A549 (cell line): ENCODE measurements around the gene SBF2. TPM values are rescaled to one million over a fixed set of nuclear protein-coding genes. Genes with fewer than 3 reads are reported as not detected.

Source experiments
- ATAC-seq, 2 experiments: fragments of 200-7000 bp in 1 of 2; fragments of >200 bp in 1 of 2; cut with Nextera tagmentation in 1 of 2; cut with Tn5 transposase in 1 of 2; 3 replicates each; pipeline versions ENCODE4 v1.8.0 to v1.9.1; 2018 to 2020; ENCODE audit warnings: mild to moderate bottlenecking in 1 of 2, moderate library complexity in 1 of 2
- CTCF ChIA-PET: fragments of 300-600 bp; sonication (Branson Sonifier 250); formaldehyde crosslinking; extraction: SDS; loops from one replicate; lab custom pipeline; 2021; ENCODE audit warnings: antibody characterized with exemption, inconsistent platforms; lab: Yijun Ruan, JAX
- POLR2A ChIA-PET: fragments of 350-600 bp; formaldehyde crosslinking; extraction: SDS; loops from one replicate; lab custom pipeline; 2021; ENCODE audit warnings: antibody characterized with exemption, inconsistent platforms; lab: Yijun Ruan, JAX
- DNase-seq, 2 experiments: peaks; one replicate each; pipeline versions ENCODE4 v3.0.0 to v3.0.0-alpha.2; 2011 to 2016; ENCODE audit warnings: low read depth in 1 of 2, low spot score in 1 of 2
- FAIRE-seq: peaks from 2 replicates; lab custom pipeline; 2011; peaks lifted over from hg19 to GRCh38; lab: Jason Lieb, UNC
- H3K27ac ChIP-seq, 2 experiments: fragments of >200 bp; sonication (Bioruptor Twin); formaldehyde crosslinking; 3 replicates each; pipeline ENCODE4 v1.5.1; 2016 to 2017
- H3K4me1 ChIP-seq: fragments of >200 bp; sonication (Bioruptor Twin); formaldehyde crosslinking; 3 replicates; pipeline ENCODE4 v1.6.1; 2016
- H3K4me2 ChIP-seq: fragments of >200 bp; sonication (Bioruptor Twin); formaldehyde crosslinking; 3 replicates; pipeline ENCODE4 v1.6.1; 2016
- H3K4me3 ChIP-seq: fragments of >200 bp; sonication (Bioruptor Twin); formaldehyde crosslinking; 3 replicates; pipeline ENCODE4 v1.5.1; 2016
- H3K9me3 ChIP-seq: fragments of >200 bp; sonication (Bioruptor Twin); formaldehyde crosslinking; 3 replicates; pipeline ENCODE4 v1.6.1; 2016
- CBX8 ChIP-seq: fragments of 200-600 bp; sonication (generic); IDR thresholded peaks from 2 replicates; pipeline ENCODE4 v1.6.1; 2016
- CHD2 ChIP-seq: fragments of 150-350 bp; IDR thresholded peaks from 2 replicates; pipeline ENCODE4 v1.6.1; 2014; ENCODE audit warnings: low read length; ENCODE audit not compliant: partially characterized antibody
- EHF ChIP-seq: fragments of 250-450 bp; sonication (Bioruptor Pico); IDR thresholded peaks from 2 replicates; pipeline ENCODE4 v1.5.0; 2020; ENCODE audit warnings: mild to moderate bottlenecking
- FOSB ChIP-seq: fragments of 250-450 bp; sonication (Bioruptor Pico); IDR thresholded peaks from 2 replicates; pipeline ENCODE4 v1.5.0; 2020; ENCODE audit warnings: mild to moderate bottlenecking, moderate library complexity
- FOSL2 ChIP-seq, 2 experiments: fragments of 450-650 bp in 1 of 2; fragments of >200 bp in 1 of 2; sonication (Bioruptor Twin) in 1 of 2; formaldehyde crosslinking; IDR thresholded peaks; 2 replicates each; pipeline versions ENCODE4 v1.5.0 to v1.6.1; 2016 to 2020; ENCODE audit warnings: mild to moderate bottlenecking in 1 of 2, moderate library complexity in 1 of 2
- HOXA7 ChIP-seq: fragments of 250-450 bp; sonication (Bioruptor Pico); IDR thresholded peaks from 2 replicates; pipeline ENCODE4 v1.5.0; 2020; ENCODE audit warnings: mild to moderate bottlenecking, moderate library complexity
- JUNB ChIP-seq: fragments of >200 bp; sonication (Bioruptor Twin); formaldehyde crosslinking; IDR thresholded peaks from 2 replicates; pipeline ENCODE4 v1.6.1; 2016
- MAFK ChIP-seq: fragments of 450-650 bp; IDR thresholded peaks from 2 replicates; pipeline ENCODE4 v1.6.1; 2014; ENCODE audit not compliant: partially characterized antibody
- NPAS2 ChIP-seq: fragments of 250-450 bp; sonication (Bioruptor Pico); IDR thresholded peaks from 2 replicates; pipeline ENCODE4 v1.8.0; 2022; ENCODE audit warnings: mild to moderate bottlenecking, moderate library complexity, borderline replicate concordance
- PHF8 ChIP-seq: fragments of 200-600 bp; sonication (generic); IDR thresholded peaks from 2 replicates; pipeline ENCODE4 v1.6.1; 2016; ENCODE audit warnings: low read depth, mild to moderate bottlenecking, antibody characterized with exemption, moderate library complexity, borderline replicate concordance
- RAD21 ChIP-seq, 2 experiments: fragments of >200 bp in 1 of 2; sonication (Bioruptor Twin) in 1 of 2; formaldehyde crosslinking in 1 of 2; IDR thresholded peaks in 1 of 2; conservative IDR thresholded peaks in 1 of 2; 2 replicates in 1 of 2; 3 replicates in 1 of 2; pipeline ENCODE4 v1.6.1; 2012 to 2018; ENCODE audit warnings: inconsistent platforms in 1 of 2
- TFCP2L1 ChIP-seq: fragments of 250-450 bp; sonication (Bioruptor Pico); IDR thresholded peaks from 2 replicates; pipeline ENCODE4 v1.5.0; 2021; ENCODE audit warnings: mild to moderate bottlenecking
- TP53 ChIP-seq: fragments of 250-450 bp; sonication (Bioruptor Pico); IDR thresholded peaks from 2 replicates; pipeline ENCODE4 v1.5.0; 2021; ENCODE audit warnings: mild to moderate bottlenecking, moderate library complexity
- ZC3H11A ChIP-seq: fragments of 450-650 bp; IDR thresholded peaks from 2 replicates; pipeline ENCODE4 v1.6.1; 2014; ENCODE audit warnings: antibody characterized with exemption, mild to moderate bottlenecking
- ZNF302 ChIP-seq: fragments of 250-450 bp; sonication (Bioruptor Pico); IDR thresholded peaks from 2 replicates; pipeline ENCODE4 v1.9.0; 2021; ENCODE audit warnings: inconsistent platforms, mild to moderate bottlenecking, moderate library complexity
- WGBS: methylation state at CpG from one replicate; pipeline ENCODE4 v1.1.6; 2017; ENCODE audit errors: missing lambda C conversion rate; 5-methylcytosine and 5-hydroxymethylcytosine counted together
- polyA plus RNA-seq, 4 experiments: library from polyadenylated mRNA; depleted of rRNA in 3 of 4; stranded (reverse); fragments of >200 nt; fragmentation: RNase III in 1 of 4; extraction: RNeasy Plus Mini Kit Qiagen cat#74134 plus additional on column Dnase treatment in 1 of 4; gene quantifications; 2 replicates in 3 of 4; 3 replicates in 1 of 4; pipeline ENCODE4 v1.2.3, GENCODE V29; 2011 to 2017
- TF ChIP-seq, protein P1 (sequence below): IDR thresholded peaks from 2 replicates; pipeline ENCODE4 v1.6.1; 2012
- TF ChIP-seq, protein P2 (sequence below): fragments of 250-450 bp; sonication (Bioruptor Pico); IDR thresholded peaks from 2 replicates; pipeline ENCODE4 v1.5.0; 2020; ENCODE audit warnings: low read depth, mild to moderate bottlenecking, moderate library complexity
- TF ChIP-seq, protein P3 (sequence below): IDR thresholded peaks from 2 replicates; pipeline ENCODE4 v1.6.1; 2012
- TF ChIP-seq, protein P4 (sequence below): fragments of 200-600 bp; sonication (generic); IDR thresholded peaks from 2 replicates; pipeline ENCODE4 v1.6.1; 2016; ENCODE audit warnings: antibody characterized with exemption, mild to moderate bottlenecking, moderate library complexity

Gene SBF2
- polyA plus RNA-seq, 2 of the 4 experiments (the other 2 are of a cell fraction) = 11.1 to 49.6 TPM

DNA sequence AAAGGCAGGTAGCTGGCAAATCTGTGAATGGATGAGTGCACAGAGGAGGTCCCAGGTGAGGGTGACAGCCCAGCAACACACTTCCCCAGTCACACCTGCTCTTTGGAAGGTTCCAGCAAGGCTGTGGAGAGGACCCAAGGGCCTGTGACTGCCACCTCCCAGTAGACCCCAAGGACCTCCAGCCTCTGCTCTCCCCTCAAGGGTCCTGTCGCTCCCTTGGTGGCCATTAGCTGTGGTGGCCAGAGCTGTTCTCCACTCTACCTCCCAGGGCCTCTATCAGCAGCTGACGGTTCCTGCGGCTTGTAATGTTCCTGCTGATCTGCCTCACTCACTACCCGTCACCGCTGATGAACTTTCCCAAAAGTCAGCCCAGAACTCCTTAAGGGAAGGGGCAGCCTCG is 537.1 kb downstream of the SBF2 start (continued):
- TF ChIP-seq ZC3H11A (no peak), CHD2 (no peak), FOSB (CRISPR knock-in tag) (no peak), TFCP2L1 (no peak), EHF (CRISPR knock-in tag) (no peak), FOSL2 (IDR thresholded peaks at IDR 0.05) (no peak), FOSL2 (CRISPR knock-in tag; IDR thresholded peaks at IDR 0.05) (no peak)

DNA sequence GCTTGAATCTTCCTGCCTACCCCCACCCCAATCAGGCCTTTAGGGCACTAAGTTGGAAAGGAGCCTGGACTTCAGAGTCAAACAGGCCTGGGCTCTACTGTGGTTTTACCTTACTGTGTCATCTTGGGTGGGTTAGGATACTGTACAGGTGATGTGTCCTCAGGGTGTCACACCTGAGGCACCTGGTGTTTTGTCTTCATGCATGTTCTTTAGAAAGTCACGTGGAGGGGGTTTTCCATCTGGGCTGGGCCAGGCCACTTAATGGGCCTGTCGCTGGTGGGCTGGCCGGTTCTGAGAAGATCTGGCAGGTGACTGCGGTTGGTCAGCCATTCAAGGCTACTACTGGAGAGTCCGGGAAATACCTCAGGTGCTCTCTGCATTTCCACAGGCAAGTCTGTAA is 537.6 kb downstream of the SBF2 start:
- FAIRE-seq = no peak
- Histone ChIP-seq H3K4me2 (no peak overlapping the region), H3K27ac (peak overlapping the region in 1 of 2 experiments; percentile 95; a peak in 3 of 6 replicates), H3K9me3 (no peaks in the 10 kb centered on the region), H3K4me1 (peaks cover 56% of the 10 kb centered on the region), H3K4me3 (no peak overlapping the region)
- WGBS = 96% methylated on average over 5 of the region's 5 CpGs
- TF ChIP-seq FOSB (CRISPR knock-in tag) (no peak), HOXA7 (CRISPR knock-in tag) (no peak), RAD21 (conservative IDR thresholded peaks at IDR 0.05 in 1 of 2, IDR thresholded peaks at IDR 0.05 in 1 of 2) (no peak), ZNF302 (no peak), CBX8 (no peak), TP53 (no peak), NPAS2 (CRISPR knock-in tag) (no peak), MAFK (no peak), PHF8 (no peak), JUNB (no peak)
- TF ChIP-seq, protein P1, sequence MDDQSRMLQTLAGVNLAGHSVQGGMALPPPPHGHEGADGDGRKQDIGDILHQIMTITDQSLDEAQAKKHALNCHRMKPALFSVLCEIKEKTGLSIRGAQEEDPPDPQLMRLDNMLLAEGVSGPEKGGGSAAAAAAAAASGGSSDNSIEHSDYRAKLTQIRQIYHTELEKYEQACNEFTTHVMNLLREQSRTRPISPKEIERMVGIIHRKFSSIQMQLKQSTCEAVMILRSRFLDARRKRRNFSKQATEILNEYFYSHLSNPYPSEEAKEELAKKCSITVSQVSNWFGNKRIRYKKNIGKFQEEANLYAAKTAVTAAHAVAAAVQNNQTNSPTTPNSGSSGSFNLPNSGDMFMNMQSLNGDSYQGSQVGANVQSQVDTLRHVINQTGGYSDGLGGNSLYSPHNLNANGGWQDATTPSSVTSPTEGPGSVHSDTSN = no peak
- TF ChIP-seq, protein P2, sequence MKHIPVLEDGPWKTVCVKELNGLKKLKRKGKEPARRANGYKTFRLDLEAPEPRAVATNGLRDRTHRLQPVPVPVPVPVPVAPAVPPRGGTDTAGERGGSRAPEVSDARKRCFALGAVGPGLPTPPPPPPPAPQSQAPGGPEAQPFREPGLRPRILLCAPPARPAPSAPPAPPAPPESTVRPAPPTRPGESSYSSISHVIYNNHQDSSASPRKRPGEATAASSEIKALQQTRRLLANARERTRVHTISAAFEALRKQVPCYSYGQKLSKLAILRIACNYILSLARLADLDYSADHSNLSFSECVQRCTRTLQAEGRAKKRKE = no peak
- TF ChIP-seq, protein P3, sequence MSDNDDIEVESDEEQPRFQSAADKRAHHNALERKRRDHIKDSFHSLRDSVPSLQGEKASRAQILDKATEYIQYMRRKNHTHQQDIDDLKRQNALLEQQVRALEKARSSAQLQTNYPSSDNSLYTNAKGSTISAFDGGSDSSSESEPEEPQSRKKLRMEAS = no peak
- TF ChIP-seq, protein P4, sequence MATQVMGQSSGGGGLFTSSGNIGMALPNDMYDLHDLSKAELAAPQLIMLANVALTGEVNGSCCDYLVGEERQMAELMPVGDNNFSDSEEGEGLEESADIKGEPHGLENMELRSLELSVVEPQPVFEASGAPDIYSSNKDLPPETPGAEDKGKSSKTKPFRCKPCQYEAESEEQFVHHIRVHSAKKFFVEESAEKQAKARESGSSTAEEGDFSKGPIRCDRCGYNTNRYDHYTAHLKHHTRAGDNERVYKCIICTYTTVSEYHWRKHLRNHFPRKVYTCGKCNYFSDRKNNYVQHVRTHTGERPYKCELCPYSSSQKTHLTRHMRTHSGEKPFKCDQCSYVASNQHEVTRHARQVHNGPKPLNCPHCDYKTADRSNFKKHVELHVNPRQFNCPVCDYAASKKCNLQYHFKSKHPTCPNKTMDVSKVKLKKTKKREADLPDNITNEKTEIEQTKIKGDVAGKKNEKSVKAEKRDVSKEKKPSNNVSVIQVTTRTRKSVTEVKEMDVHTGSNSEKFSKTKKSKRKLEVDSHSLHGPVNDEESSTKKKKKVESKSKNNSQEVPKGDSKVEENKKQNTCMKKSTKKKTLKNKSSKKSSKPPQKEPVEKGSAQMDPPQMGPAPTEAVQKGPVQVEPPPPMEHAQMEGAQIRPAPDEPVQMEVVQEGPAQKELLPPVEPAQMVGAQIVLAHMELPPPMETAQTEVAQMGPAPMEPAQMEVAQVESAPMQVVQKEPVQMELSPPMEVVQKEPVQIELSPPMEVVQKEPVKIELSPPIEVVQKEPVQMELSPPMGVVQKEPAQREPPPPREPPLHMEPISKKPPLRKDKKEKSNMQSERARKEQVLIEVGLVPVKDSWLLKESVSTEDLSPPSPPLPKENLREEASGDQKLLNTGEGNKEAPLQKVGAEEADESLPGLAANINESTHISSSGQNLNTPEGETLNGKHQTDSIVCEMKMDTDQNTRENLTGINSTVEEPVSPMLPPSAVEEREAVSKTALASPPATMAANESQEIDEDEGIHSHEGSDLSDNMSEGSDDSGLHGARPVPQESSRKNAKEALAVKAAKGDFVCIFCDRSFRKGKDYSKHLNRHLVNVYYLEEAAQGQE = no peak
- ChIA-PET POLR2A (interaction anchor here (0.6 to 1.0 kb wide), 2 partner anchors 153 to 551 kb away, joined by 3 read pairs; no protein-coding TSS in a partner anchor), CTCF (interaction anchor here (0.9 to 4.7 kb wide), 5 partner anchors 9 to 610 kb away, joined by 3 to 29 read pairs (median 10); no protein-coding TSS in a partner anchor)
- DNase-seq = no peak
- no peak for ATAC-seq
